Mesodermal cell (in vitro differentiated cells): ENCODE results near the gene RBMS3.
A peak's percentile ranks its signal among the peaks of the same experiment; 100 is the strongest.
"Not testable (repeated sequence)": the region's sequence is repeated elsewhere in the genome, so short reads cannot be mapped to it uniquely, and the experiment has no call there.

Source experiments
- H3K27ac ChIP-seq: 2 replicates; pipeline ENCODE4 v1.7.0; 2013; ENCODE audit warnings: mild to moderate bottlenecking, low read depth, low read length, moderate library complexity; ENCODE audit not compliant: severe bottlenecking
- H3K36me3 ChIP-seq: 2 replicates; pipeline ENCODE4 v1.7.1; 2013; ENCODE audit warnings: mild to moderate bottlenecking, low read length, moderate library complexity; ENCODE audit not compliant: control insufficient read depth, insufficient read depth
- H3K4me1 ChIP-seq: one replicate; pipeline ENCODE4 v1.7.1; 2013; ENCODE audit warnings: mild to moderate bottlenecking, low read length; ENCODE audit not compliant: insufficient read depth, control insufficient read depth, poor library complexity, severe bottlenecking
- H3K4me3 ChIP-seq: 2 replicates; pipeline ENCODE4 v1.7.0; 2013; ENCODE audit warnings: low read length, control low read depth, mild to moderate bottlenecking; ENCODE audit not compliant: insufficient read depth, poor library complexity, severe bottlenecking; ENCODE audit errors: extremely low read depth
- H3K9me3 ChIP-seq: 2 replicates; pipeline ENCODE4 v1.7.1; 2013; ENCODE audit warnings: mild to moderate bottlenecking, low read length, moderate library complexity; ENCODE audit not compliant: control insufficient read depth
- WGBS, 2 experiments: methylation state at CpG; one replicate each; pipeline ENCODE4 v1.1.5; 2013; ENCODE audit warnings: missing lambda C conversion rate in 2 of 2; ENCODE audit not compliant: insufficient coverage in 2 of 2; 5-methylcytosine and 5-hydroxymethylcytosine counted together

RBMS3 gene

DNA sequence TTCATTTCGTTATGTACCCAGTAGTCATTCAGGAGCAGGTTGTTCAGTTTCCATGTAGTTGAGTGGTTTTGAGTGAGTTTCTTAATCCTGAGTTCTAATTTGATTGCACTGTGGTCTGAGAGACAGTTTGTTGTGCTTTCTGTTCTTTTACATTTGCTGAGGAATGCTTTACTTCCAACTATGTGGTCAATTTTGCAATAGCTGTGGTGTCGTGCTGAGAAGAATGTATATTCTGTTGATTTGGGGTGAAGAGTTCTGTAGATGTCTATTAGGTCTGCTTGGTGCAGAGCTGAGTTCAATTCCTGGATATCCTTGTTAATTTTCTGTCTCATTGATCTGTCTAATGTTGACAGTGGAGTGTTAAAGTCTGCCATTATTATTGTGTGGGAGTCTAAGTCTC is 79.4 kb downstream of the RBMS3 start:
- WGBS, 2 experiments: 100% methylated on average over 1 of the region's 2 CpGs; no CpG with 5 or more reads in 1 of the 2 experiments
- H3K36me3 ChIP-seq, H3K9me3 ChIP-seq, H3K4me1 ChIP-seq, H3K27ac ChIP-seq, H3K4me3 ChIP-seq: not testable (repeated sequence)

DNA sequence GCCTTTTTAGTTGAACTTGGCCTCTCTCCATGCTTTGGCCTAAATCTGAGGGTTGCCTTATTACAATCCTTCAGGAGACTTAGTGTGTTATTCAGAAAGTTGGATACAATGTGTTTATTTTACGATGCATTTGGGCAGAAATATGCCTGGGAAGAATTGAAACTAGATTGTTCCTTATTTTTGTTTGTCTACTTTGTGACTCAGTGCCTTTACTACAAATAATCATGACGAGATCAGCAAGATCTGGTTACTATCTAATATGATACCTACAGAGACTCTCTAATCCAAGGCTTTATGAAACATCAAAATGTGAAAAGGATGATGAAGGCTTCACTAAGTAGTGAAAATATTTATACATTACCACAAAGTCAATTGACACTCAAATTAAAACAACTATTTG is 82.2 kb downstream of the RBMS3 start:
- H3K4me1 ChIP-seq: peaks cover 3% of the 10 kb centered on the region
- 100% methylated on average over 1 of the region's 2 CpGs; no CpG with 5 or more reads in 1 of the 2 experiments for WGBS, 2 experiments
- no peak overlapping the region for H3K27ac ChIP-seq
- no peak overlapping the region for H3K4me3 ChIP-seq
- peaks cover 4% of the 10 kb centered on the region for H3K36me3 ChIP-seq
- no peaks in the 10 kb centered on the region for H3K9me3 ChIP-seq

DNA sequence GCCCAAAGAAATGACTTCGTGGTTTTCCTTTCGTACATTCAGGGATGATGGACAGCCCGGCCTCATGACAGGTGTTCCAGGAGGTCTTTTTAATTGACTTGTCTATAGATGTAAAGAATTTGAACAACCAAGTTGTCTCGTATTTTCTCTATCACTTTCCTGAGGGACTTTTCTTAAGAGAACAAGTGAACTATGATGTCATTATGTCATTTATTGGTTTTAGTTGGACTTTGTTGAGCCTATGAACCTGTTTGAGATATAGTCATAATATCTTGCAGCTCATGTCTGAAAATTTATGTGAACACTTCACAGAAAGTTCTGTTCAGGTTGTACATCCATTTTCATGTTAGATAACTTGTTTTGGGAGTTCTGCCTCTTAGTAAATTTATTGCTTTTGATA is 89.2 kb downstream of the RBMS3 start:
- 90% methylated on average over 2 of the region's 4 CpGs; no CpG with 5 or more reads in 1 of the 2 experiments for WGBS, 2 experiments
- Histone ChIP-seq H3K9me3 (no peaks in the 10 kb centered on the region), H3K4me3 (no peak overlapping the region), H3K4me1 (peaks cover 19% of the 10 kb centered on the region), H3K27ac (no peak overlapping the region), H3K36me3 (peaks cover 3% of the 10 kb centered on the region)

DNA sequence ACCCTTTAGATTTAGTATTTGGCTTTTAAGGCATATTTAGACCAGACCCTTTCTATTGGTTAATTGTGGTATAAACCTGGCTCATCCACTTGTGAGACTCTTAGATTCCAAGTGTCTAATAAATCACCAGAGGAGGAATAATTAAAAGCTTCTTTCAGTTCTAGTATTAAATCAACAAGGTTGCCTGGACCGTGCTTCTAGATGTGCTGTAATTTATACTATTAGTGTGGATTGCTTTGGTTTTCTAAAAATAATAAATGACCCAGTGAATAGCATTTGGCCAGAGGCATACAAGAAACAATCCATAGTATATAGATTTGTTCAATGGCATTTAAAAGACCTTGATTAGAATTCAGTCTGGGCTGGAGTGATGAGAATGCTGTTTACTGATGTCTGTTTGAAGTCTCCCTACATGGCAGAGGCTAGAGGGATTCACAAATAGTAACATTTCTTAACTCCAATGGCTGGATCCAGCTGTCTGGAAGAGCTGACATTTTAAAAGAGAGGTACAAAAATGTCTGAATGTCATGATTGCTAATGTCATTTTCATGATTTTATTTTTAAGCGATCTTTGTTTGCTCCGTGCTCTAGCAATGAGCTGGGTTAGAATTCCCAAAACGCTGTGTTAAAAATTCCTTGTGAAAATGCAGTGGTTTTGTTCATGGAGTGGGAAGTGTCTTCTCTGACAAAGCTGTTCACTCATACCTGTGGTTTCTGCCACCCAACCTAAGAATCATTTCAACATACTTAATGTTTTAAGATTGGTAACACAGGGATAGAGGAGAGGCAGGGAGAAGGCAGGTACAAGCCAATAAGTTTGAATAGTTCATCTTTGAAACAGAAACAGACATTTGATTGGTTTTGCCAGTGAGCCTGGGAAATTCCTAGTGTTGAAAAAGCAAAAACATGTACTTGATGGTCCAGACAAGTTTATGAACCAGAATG is 89.9 kb downstream of the RBMS3 start:
- peaks cover 6% of the 10 kb centered on the region for H3K36me3 ChIP-seq
- no peak overlapping the region for H3K27ac ChIP-seq
- no peaks in the 10 kb centered on the region for H3K9me3 ChIP-seq
- 45% methylated on average over 2 of the region's 4 CpGs; no CpG with 5 or more reads in 1 of the 2 experiments for WGBS, 2 experiments
- H3K4me1 ChIP-seq: peaks cover 19% of the 10 kb centered on the region
- H3K4me3 ChIP-seq: no peak overlapping the region

DNA sequence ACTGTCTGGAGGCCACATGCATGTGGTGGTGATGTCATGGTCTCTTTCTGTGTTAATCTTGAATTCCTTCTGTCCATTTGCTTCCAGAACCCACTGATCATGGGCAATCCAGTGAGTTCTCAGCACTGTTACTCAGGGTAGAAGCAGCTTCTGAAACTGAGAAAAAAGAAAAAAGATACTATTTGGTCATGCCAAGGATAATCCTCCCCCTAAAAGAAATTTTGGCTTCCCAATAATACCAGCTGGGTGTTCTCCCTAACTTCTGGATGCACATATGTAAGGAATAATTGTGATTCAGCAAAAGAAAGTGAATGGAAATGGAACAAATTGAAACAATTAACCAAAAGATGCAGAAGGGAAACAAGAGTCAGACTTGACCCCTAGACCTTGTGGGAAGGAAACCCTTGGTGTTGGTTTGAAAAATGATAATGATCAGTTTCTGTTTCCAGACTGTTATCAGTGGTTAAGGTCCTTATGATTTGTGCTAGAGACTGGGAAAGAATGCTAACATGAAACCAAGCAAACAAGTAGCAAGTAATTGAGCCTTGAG is 92.3 kb downstream of the RBMS3 start:
- Histone ChIP-seq H3K4me1 (peaks cover 19% of the 10 kb centered on the region), H3K27ac (peak overlapping the region; percentile 87), H3K4me3 (no peak overlapping the region), H3K9me3 (no peaks in the 10 kb centered on the region), H3K36me3 (peaks cover 11% of the 10 kb centered on the region)

DNA sequence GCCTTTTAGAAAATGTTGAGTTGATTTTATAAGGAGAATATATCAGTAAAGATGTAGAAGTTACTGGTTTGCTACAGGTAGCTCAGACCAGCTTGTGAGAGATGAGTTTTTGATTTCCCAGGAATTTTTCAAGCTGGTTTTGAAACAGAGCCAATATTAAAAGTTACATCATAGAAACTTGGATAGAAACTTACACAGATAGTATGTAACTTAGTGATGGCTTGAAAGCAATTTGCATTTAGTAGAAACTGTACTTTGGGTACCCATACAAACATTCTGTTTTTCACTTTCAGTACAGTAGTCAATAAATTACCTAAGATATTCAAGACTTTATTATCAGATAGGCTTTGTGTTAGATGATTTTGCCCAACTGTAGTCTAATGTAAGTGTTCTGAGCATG is 93.4 kb downstream of the RBMS3 start:
- peaks cover 11% of the 10 kb centered on the region for H3K36me3 ChIP-seq
- no peak overlapping the region for H3K4me3 ChIP-seq
- H3K4me1 ChIP-seq: peaks cover 19% of the 10 kb centered on the region
- no peaks in the 10 kb centered on the region for H3K9me3 ChIP-seq
- no peak overlapping the region for H3K27ac ChIP-seq

DNA sequence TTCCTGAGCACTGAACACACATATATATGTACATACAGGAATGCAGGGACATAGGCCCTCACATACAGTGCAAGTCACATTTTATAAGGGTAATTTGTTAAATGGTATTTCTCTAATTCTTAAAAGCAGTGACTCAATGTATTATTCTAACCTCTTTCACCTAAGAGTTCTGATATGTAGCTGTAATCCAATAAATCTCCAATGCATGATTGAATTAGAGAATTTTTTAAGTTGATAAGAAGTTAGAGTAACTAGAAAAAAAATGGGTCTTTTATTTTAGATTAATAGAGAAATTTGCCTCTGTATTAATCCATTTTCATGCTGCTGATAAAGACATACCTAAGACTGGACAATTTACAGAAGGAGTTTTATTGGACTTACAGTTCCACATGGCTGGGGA is 98.2 kb downstream of the RBMS3 start:
- H3K4me1 ChIP-seq: peaks cover 16% of the 10 kb centered on the region
- H3K27ac ChIP-seq: no peak overlapping the region
- peaks cover 4% of the 10 kb centered on the region for H3K9me3 ChIP-seq
- peaks cover 30% of the 10 kb centered on the region for H3K36me3 ChIP-seq
- no peak overlapping the region for H3K4me3 ChIP-seq

DNA sequence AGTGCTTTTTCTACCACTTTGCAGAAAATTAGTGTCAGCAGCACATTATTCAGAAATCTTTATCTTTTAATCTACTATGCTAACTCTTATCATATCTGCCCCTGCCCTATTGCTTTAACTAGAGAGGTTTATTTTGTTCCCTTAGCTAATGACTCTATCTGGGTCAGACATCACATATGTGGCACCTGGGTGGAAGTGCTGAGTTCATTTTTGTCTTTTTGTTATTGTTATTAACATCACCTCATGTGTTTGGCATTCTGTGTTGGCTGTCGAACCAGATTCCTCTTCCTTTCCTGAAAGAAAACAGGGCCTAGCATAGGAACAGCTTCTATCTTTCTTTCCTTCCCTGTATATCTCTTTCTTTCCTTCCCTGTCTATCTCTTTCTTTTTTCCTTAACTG is 100.7 kb downstream of the RBMS3 start:
- Histone ChIP-seq H3K27ac (peak overlapping the region; percentile 47), H3K4me1 (peaks cover 15% of the 10 kb centered on the region), H3K4me3 (no peak overlapping the region), H3K36me3 (peaks cover 37% of the 10 kb centered on the region), H3K9me3 (peaks cover 4% of the 10 kb centered on the region)
- whole genome bisulfite sequencing, 2 experiments: 100% methylated on average over 1 of the region's 1 CpG; no CpG with 5 or more reads in 1 of the 2 experiments

DNA sequence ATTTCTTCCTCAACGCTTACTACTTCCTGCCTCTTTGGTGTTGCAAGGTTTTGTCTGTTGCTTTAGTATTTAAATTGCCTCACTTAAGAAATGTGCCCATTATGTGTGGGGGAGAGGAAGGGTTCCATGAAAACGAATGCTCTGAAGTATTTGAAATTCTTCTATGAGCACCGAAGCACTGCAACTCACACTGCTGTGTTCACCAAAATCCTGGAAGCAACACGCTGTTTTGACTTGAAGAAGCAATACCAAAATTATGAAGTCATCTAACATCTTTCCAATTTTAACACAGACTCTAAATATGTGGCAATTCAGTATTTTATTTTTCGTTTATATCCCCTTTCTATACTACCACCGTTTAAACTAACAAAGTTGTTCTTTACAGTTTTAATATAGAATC is 101.5 kb downstream of the RBMS3 start:
- H3K36me3 ChIP-seq: peaks cover 35% of the 10 kb centered on the region
- WGBS, 2 experiments: 92 to 100% methylated on average over 3 to 4 of the region's 6 CpGs
- H3K27ac ChIP-seq: no peak overlapping the region
- H3K4me1 ChIP-seq: peaks cover 15% of the 10 kb centered on the region
- no peak overlapping the region for H3K4me3 ChIP-seq
- H3K9me3 ChIP-seq: peaks cover 4% of the 10 kb centered on the region

DNA sequence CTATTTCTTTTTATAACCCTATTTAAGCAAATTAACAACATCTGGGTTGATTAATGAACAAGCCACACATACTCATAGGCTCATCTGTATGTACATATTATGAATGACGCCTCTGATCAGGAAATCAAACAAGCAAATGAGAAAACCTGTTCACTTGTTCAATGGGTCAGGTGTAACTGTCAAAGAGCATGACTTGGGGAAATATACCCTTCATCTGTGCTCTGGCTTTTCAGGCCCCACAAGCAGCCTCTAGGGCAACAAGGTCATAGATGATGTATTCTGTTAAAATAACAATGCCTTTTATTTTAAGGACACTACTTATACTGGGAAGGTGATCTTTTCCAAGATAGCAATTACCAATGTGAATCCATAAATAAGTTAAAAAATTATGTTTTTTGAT is 102.0 kb downstream of the RBMS3 start:
- Histone ChIP-seq H3K9me3 (peaks cover 4% of the 10 kb centered on the region), H3K4me3 (no peak overlapping the region), H3K4me1 (peaks cover 15% of the 10 kb centered on the region), H3K36me3 (peaks cover 35% of the 10 kb centered on the region), H3K27ac (no peak overlapping the region)
- 100% methylated on average over 1 of the region's 1 CpG; no CpG with 5 or more reads in 1 of the 2 experiments for WGBS, 2 experiments

DNA sequence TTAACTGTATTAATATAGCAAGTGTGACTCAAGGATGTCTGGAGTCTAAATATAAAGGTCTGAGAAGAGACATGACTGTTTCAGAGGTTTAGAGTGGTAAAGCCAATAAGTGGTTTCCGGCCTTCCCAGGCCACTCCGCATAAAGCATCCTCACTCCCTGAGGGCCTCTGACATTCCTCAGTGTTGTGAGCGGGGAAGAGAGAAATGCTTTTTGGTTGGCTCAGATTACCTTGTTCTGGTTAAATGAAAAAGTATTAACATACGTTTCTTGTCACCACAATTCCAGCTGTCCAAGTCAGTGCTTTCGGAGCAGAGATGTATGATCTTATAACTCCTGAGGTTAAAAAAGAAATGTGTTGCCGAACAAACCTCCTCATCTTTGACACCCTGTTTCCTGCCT is 103.8 kb downstream of the RBMS3 start:
- peaks cover 35% of the 10 kb centered on the region for H3K36me3 ChIP-seq

More for the DNA sequence above, 103.8 kb downstream of the RBMS3 start:
- 80 to 83% methylated on average over 1 to 2 of the region's 6 CpGs for WGBS, 2 experiments
- Histone ChIP-seq H3K9me3 (peaks cover 4% of the 10 kb centered on the region), H3K4me1 (peaks cover 15% of the 10 kb centered on the region), H3K4me3 (no peak overlapping the region), H3K27ac (peak overlapping the region; percentile 39)
